HEK293 (cell line): Measurements from ENCODE around the gene BRD1.

Experiments used
- ZNF677 ChIP-seq: fragments of 450-650 bp; IDR thresholded peaks from 2 replicates; pipeline ENCODE4 v1.5.0; 2018; ENCODE audit warnings: missing biosample characterization, mild to moderate bottlenecking, missing genetic modification characterization, moderate library complexity
- TF ChIP-seq, protein P1 (sequence below): fragments of 450-650 bp; formaldehyde crosslinking; IDR thresholded peaks from 2 replicates; pipeline ENCODE4 v1.5.1; 2016; ENCODE audit warnings: missing biosample characterization, missing genetic modification characterization
- TF ChIP-seq, protein P2 (sequence below): fragments of 450-650 bp; formaldehyde crosslinking; IDR thresholded peaks from 2 replicates; pipeline ENCODE4 v1.5.1; 2016; ENCODE audit warnings: missing biosample characterization, missing genetic modification characterization

- TF ChIP-seq, protein P1, sequence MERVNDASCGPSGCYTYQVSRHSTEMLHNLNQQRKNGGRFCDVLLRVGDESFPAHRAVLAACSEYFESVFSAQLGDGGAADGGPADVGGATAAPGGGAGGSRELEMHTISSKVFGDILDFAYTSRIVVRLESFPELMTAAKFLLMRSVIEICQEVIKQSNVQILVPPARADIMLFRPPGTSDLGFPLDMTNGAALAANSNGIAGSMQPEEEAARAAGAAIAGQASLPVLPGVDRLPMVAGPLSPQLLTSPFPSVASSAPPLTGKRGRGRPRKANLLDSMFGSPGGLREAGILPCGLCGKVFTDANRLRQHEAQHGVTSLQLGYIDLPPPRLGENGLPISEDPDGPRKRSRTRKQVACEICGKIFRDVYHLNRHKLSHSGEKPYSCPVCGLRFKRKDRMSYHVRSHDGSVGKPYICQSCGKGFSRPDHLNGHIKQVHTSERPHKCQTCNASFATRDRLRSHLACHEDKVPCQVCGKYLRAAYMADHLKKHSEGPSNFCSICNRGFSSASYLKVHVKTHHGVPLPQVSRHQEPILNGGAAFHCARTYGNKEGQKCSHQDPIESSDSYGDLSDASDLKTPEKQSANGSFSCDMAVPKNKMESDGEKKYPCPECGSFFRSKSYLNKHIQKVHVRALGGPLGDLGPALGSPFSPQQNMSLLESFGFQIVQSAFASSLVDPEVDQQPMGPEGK (tag by site-specific recombination) = no peak
- TF ChIP-seq, protein P2, sequence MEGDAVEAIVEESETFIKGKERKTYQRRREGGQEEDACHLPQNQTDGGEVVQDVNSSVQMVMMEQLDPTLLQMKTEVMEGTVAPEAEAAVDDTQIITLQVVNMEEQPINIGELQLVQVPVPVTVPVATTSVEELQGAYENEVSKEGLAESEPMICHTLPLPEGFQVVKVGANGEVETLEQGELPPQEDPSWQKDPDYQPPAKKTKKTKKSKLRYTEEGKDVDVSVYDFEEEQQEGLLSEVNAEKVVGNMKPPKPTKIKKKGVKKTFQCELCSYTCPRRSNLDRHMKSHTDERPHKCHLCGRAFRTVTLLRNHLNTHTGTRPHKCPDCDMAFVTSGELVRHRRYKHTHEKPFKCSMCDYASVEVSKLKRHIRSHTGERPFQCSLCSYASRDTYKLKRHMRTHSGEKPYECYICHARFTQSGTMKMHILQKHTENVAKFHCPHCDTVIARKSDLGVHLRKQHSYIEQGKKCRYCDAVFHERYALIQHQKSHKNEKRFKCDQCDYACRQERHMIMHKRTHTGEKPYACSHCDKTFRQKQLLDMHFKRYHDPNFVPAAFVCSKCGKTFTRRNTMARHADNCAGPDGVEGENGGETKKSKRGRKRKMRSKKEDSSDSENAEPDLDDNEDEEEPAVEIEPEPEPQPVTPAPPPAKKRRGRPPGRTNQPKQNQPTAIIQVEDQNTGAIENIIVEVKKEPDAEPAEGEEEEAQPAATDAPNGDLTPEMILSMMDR (tag by site-specific recombination) = no peak
- TF ChIP-seq ZNF677 = no peak
Observed at GRCh38 chr22:49795521-49795920, 32.2 kb downstream of the BRD1 start.
